Pons (tissue), 1 donor: Measurements from ENCODE around the gene GFY.

ENCODE experiments used
- DNase-seq: peaks from one replicate; pipeline ENCODE4 v3.0.0-alpha.2; 2016; ENCODE audit warnings: low spot score

Gene GFY

GRCh38 chr19:49428547-49429451, 3.6 kb downstream of the GFY start:
- no peak for DNase-seq

GRCh38 chr19:49430172-49430677, 5.0 kb downstream of the GFY start:
- DNase-seq, result no peak

DNA sequence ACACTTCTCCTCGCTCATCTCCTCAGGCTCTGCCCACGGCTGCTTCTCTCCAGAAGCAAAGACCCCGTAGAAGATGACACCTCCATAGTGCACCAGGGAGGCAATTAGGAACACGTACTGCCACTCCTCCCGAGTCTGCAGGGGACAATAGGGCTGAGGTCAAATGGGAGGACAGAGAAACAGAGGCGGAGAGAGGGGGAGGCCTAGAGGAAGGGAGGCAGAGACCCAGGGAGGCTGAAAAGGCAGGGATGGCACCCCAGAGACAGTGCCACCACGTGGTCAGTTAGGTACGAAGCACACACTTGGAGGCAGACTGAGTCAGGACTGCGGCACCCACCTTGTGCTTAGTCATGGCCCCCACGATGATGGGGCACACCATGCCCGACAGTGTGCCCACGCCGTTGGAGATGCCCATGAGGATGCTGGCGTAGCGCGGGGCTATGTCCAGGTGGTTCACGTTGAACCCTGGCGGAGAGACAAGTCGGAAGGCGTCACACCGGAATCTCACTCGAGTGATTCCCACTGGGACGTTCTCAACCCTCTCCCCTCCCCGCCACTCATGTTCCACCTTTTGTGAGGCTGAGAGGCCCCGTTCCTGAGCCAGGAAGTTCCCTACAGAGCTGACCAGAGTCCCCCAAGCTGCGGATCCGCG, 5.6 kb downstream of the GFY start:
- no peak for DNase-seq

DNA sequence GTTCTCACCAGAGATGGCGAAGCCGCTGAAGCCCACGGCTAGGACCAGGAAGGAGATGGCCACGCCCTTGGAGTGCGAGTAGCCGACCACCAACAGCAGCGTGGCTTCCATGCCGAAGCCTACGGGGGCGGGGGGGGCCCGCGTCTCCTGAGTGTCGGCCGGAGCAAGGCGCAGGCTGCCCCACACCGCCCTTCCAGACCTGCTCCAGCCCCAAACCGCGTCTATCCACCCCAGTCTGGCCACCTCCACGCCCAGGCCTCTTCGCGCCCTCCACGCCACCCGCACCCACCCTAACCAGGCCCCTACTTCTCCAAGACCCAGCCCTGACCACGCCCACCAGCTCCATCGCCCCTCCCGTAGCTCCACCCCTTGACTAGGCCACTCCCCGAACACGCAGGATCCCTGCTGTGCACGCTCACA, 6.2 kb downstream of the GFY start:
- DNase-seq, result no peak

GRCh38 chr19:49432141-49433073, 7.2 kb downstream of the GFY start:
- no peak for DNase-seq

GRCh38 chr19:49433240-49433901, 8.2 kb downstream of the GFY start:
- no peak for DNase-seq

DNA sequence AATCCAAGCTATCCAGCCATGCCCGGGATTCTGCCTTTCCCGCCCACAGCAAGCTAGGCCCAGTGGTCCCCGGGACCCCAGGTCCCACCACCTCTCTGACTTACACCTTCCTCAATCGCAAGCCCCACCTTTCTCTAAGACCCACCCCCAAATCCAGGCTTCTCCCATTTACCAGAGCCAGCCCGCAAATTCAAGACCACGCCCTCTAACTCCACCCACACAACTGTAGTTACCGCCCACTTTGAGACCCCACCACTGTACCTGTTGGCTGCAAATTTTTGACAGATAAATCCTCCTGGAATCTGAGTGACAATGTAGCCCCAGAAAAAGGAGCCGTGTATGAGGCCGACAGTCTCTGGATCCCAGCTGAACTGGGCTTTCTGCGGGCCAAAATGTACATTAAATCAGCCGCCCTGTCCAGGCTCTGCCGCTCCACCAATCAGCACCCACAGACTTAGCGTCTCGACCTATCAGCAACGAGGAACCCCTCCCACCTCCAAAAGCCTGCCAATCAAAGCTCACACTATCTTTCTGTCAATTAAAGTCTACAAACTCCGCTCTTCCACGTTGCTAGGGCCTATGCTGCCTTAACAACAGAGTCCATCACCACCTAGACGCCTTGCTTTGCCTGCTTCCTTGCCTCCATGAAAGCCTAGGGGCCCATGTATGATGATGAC, 9.9 kb downstream of the GFY start:
- no peak for DNase-seq

GRCh38 chr19:49435670-49436069, 10.5 kb downstream of the GFY start:
- DNase-seq, result no peak

- DNase-seq, result no peak
Observed at GRCh38 chr19:49436381-49437017, 11.3 kb downstream of the GFY start.

- no peak for DNase-seq
Observed at GRCh38 chr19:49437231-49437630, 12.0 kb downstream of the GFY start.

- DNase-seq, result no peak
Observed at GRCh38 chr19:49438261-49438660, 13.1 kb downstream of the GFY start.

DNA sequence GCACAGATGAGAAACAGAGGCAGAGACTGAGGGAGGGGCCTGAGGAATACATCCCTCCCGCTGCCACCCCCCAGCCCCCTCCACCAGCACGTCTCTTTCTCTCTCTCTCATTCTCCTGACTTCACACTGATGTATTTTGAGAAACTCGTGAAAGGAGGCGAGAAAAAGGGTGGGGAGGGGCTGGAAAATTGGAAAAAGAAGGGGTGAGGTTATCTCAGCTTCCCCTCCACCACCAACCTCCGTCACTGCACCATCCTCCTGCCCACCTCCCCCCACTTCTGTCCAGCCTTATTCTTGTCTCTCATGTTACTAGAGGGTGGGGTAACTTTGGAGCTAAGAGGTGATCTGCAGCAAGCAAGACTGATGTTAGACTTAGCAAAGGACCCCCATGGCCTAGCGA, 14.6 kb downstream of the GFY start:
- no peak for DNase-seq

DNA sequence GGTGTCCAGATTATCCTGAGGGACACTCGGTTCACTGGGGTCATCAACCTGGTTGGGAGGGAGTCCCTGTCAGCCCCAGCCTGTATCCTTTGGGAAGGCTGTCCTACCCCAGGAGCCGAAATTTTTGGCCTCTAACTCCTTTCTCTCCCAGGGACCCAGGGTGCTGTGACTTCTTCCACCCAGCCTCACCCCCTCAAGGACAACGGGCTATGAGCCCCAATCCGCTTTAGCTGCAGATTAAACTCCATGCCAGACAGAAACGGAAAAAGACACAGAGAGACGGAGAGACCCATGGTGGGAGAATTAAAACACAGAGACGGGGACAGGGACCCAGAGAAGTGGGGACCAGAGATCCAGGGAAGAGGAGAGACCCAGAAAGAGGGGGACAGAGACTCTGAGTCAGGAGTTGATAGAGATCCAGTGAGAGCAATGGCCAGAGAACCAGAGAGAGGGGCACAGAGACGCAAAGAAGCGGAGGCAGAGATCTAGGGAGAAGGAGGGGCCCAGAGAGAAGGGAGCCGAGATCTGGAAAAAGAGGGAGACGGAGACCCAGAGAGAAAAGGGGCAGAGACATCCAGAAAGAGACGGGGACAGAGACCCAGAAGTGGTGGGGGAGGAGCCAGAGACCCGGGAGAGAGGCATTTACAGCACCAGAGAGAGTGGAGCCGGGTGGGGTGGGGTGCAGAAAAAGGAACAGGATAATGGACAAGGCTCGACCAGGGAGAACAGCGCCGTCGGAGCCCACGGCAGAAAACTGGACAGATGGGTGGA, 15.4 kb downstream of the GFY start:
- DNase-seq, result no peak

DNA sequence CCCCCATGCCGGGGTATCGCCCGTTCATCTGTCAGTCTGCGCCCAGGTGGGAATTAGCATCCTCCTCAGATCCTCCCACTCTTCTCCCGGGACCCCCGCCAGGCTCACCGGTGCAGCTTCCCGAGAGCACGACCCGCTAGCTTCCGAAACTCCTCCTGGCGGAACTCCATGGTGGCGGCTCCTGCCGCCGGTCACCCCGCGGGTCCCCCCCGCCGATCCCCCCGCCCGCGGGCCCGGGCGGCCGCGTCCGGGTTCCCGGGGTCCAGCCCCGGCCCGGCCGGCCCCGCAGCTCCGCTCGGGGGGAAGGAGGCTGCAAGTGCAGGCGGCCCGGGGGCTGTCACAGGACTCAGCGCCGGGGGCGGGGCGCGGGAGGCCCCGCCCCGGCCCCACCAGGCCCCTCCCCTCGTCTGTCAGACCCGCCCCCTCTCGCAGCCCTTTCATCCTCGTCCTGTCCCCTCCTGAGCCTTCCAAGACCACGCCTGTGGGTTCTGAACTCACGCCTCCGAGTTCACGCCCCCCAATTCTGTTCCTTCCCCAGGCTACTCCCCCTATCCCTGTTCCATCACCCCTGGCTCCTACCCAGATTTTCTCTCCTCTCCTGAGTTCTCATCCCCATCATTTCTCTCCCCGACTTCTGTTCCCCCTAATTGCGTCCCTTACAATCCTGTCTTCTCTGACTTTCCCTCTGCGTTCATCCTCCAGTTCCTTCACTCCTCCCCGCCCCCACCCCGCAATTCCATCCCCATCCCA, 16.2 kb downstream of the GFY start, which contains the start of gene SLC17A7:
Gene SLC17A7 (minus strand): TSS at position 318 of the 750 bp plus-strand sequence. CDS start 148 bp downstream, at position 170.
- no peak for DNase-seq

GRCh38 chr19:49441960-49442350, 16.8 kb downstream of the GFY start:
- no peak for DNase-seq

GRCh38 chr19:49442354-49442753, 17.2 kb downstream of the GFY start:
- no peak for DNase-seq

GRCh38 chr19:49442771-49443365, 17.7 kb downstream of the GFY start:
- no peak for DNase-seq

GRCh38 chr19:49443366-49444099, 18.3 kb downstream of the GFY start:
- DNase-seq, result peak; percentile 93
